K562 (cell line): ENCODE results near the gene TMEM143. TPM values are rescaled to one million over a fixed set of nuclear protein-coding genes. Genes with fewer than 3 reads are reported as not detected.

ENCODE experiments used
- AFF1 ChIP-seq, 2 experiments: fragments of 450-650 bp; IDR thresholded peaks; 2 replicates each; pipeline ENCODE4 v1.6.1; 2018; ENCODE audit warnings: mild to moderate bottlenecking in 2 of 2, low read depth in 1 of 2; ENCODE audit not compliant: partially characterized antibody in 2 of 2
- C11orf30 ChIP-seq: fragments of 450-650 bp; IDR thresholded peaks from 2 replicates; pipeline ENCODE4 v1.6.1; 2016; ENCODE audit warnings: low read depth, mild to moderate bottlenecking
- GMEB1 ChIP-seq: fragments of 250-450 bp; sonication (Bioruptor Pico); IDR thresholded peaks from 2 replicates; pipeline ENCODE4 v1.4.0; 2020; ENCODE audit warnings: mild to moderate bottlenecking
- NBN ChIP-seq: fragments of 450-650 bp; IDR thresholded peaks from 2 replicates; pipeline ENCODE4 v1.6.1; 2016; ENCODE audit warnings: low read depth, mild to moderate bottlenecking
- RNF219 ChIP-seq: fragments of 250-450 bp; sonication (Bioruptor Pico); IDR thresholded peaks from 2 replicates; pipeline ENCODE4 v1.5.0; 2022; ENCODE audit warnings: mild to moderate bottlenecking
- SMARCA5 ChIP-seq: fragments of 450-650 bp; IDR thresholded peaks from 2 replicates; pipeline ENCODE4 v1.6.1; 2016
- TOE1 ChIP-seq, 2 experiments: fragments of 450-650 bp in 1 of 2; sonication (generic) in 1 of 2; formaldehyde crosslinking in 1 of 2; IDR thresholded peaks; 2 replicates each; pipeline versions ENCODE4 v1.7.1 to v1.8.0; 2016 to 2022; ENCODE audit warnings: borderline replicate concordance in 2 of 2, mild to moderate bottlenecking in 2 of 2, antibody characterized with exemption in 1 of 2, inconsistent platforms in 1 of 2, low read depth in 1 of 2, missing genetic modification reagents in 1 of 2, moderate library complexity in 1 of 2
- ZNF224 ChIP-seq: sonication (generic); formaldehyde crosslinking; IDR thresholded peaks from 2 replicates; pipeline ENCODE4 v1.8.0; 2022; ENCODE audit warnings: mild to moderate bottlenecking, missing genetic modification reagents
- ZNF274 ChIP-seq: IDR thresholded peaks from 2 replicates; pipeline ENCODE4 v1.6.1; 2011; ENCODE audit warnings: low read depth, mild to moderate bottlenecking, low read length, moderate library complexity, borderline replicate concordance
- ZNF407 ChIP-seq: fragments of 450-650 bp; IDR thresholded peaks from 2 replicates; pipeline ENCODE4 v1.6.1; 2016; ENCODE audit warnings: low read depth
- ZNF830 ChIP-seq: fragments of 250-450 bp; sonication (Bioruptor Pico); IDR thresholded peaks from 2 replicates; pipeline ENCODE4 v1.5.0; 2021; ENCODE audit warnings: mild to moderate bottlenecking
- polyA plus RNA-seq, 8 experiments: library from polyadenylated mRNA; depleted of rRNA in 4 of 8; stranded (reverse) in 5 of 8; unstranded in 3 of 8; fragments of >200 nt; fragmentation: Nextera tagmentation in 2 of 8; fragmentation: Illumina TruSeq in 1 of 8; extraction: Ambion mirVana in 2 of 8; extraction: Trizol in 1 of 8; gene quantifications; 2 replicates each; pipeline versions ENCODE4 v1.2.1 to v1.2.3, GENCODE V29; 2011 to 2014; ENCODE audit warnings: inconsistent platforms in 1 of 8, missing spikeins in 1 of 8
- total RNA-seq, 7 experiments: library from RNA; depleted of rRNA in 6 of 7; stranded (reverse); fragments of >200 nt in 6 of 7; fragmentation: Illumina TruSeq in 2 of 7; extraction: Trizol in 2 of 7; gene quantifications; 2 replicates each; pipeline versions ENCODE4 v1.2.1 to v1.2.3, GENCODE V29; 2011 to 2021; ENCODE audit warnings: low replicate concordance in 1 of 7

TMEM143 gene
- total and polyA plus RNA-seq, 9 of the 15 experiments (the other 6 are each of a cell fraction or from before 2014, with no cell fraction given), result 0.66 to 8.8 (median 4.3) TPM

GRCh38 chr19:48363500-48363809 is 285 bp downstream of the TMEM143 start (continued):
- TF ChIP-seq ZNF407, result peak; percentile 38; the same call in 1 of the 2 replicates
- TF ChIP-seq NBN, result 0 out of 2 replicates have a peak, but pooled peaks have one; percentile 27
- 0 out of 2 replicates have a peak, but pooled peaks have one; percentile 64 for TF ChIP-seq ZNF830 (CRISPR knock-in tag)
- no peak for TF ChIP-seq GMEB1 (CRISPR knock-in tag)
- no peak for TF ChIP-seq SMARCA5
- TF ChIP-seq RNF219, result no peak
- TF ChIP-seq AFF1 (IDR thresholded peaks at IDR 0.05; ENCODE audit: low read depth in 1 of 2, partially characterized antibody in 2 of 2), result no peak
- no peak for TF ChIP-seq C11orf30
- no peak for TF ChIP-seq ZNF224 (CRISPR knock-in tag)
- TF ChIP-seq ZNF274, result no peak
- TF ChIP-seq TOE1 (IDR thresholded peaks at IDR 0.05; ENCODE audit: borderline replicate concordance), result peak; percentile 55; the same call in 1 of the 2 replicates
- 0 out of 2 replicates have a peak, but pooled peaks have one; percentile 11 for TF ChIP-seq TOE1 (CRISPR knock-in tag; IDR thresholded peaks at IDR 0.05; ENCODE audit: borderline replicate concordance, low read depth)
